Endothelial cell (in vitro differentiated cells): ENCODE data around the gene SLC38A1. TPM values are rescaled to one million over a fixed set of nuclear protein-coding genes. Genes with fewer than 3 reads are reported as not detected.
A peak's percentile ranks its signal among the peaks of the same experiment; 100 is the strongest.

Experiments
- DNase-seq: peaks from one replicate; pipeline ENCODE4 v3.0.0; 2021; ENCODE audit warnings: low spot score
- H3K27ac Mint-ChIP-seq: one replicate; pipeline ENCODE4 v1.8.0; 2021; ENCODE audit warnings: mixed read lengths, inconsistent platforms; ENCODE audit not compliant: unreplicated experiment
- H3K27me3 Mint-ChIP-seq: one replicate; pipeline ENCODE4 v1.8.0; 2021; ENCODE audit warnings: mild to moderate bottlenecking, moderate library complexity, mixed read lengths, inconsistent platforms; ENCODE audit not compliant: unreplicated experiment
- H3K36me3 Mint-ChIP-seq: one replicate; pipeline ENCODE4 v1.8.0; 2021; ENCODE audit warnings: mild to moderate bottlenecking, low read depth, mixed read lengths, inconsistent platforms; ENCODE audit not compliant: unreplicated experiment
- H3K4me1 Mint-ChIP-seq: one replicate; pipeline ENCODE4 v1.8.0; 2021; ENCODE audit warnings: mild to moderate bottlenecking, mixed read lengths, inconsistent platforms; ENCODE audit not compliant: unreplicated experiment
- H3K4me3 Mint-ChIP-seq: one replicate; pipeline ENCODE4 v1.8.0; 2021; ENCODE audit warnings: mild to moderate bottlenecking, mixed read lengths, inconsistent platforms; ENCODE audit not compliant: unreplicated experiment
- H3K9me3 Mint-ChIP-seq: one replicate; pipeline ENCODE4 v1.8.0; 2021; ENCODE audit warnings: mixed read lengths, inconsistent platforms; ENCODE audit not compliant: unreplicated experiment
- CTCF ChIP-seq: fragments of 200-600 bp; sonication (generic); IDR thresholded peaks from one replicate; pipeline ENCODE4 v1.5.0; 2021; ENCODE audit warnings: antibody characterized with exemption; ENCODE audit not compliant: unreplicated experiment
- total RNA-seq: library from RNA; stranded (reverse); fragmentation: NEBNext Ultra II Directional; extraction: Animal tissue kit (Norgen Biotek cat#: 25700); gene quantifications from one replicate; pipeline ENCODE4 v1.2.1, GENCODE V29; 2021; ENCODE audit not compliant: unreplicated experiment

Gene SLC38A1
- total RNA-seq, 1 donor from 2014 or later, result 100 TPM

- Mint-ChIP-seq H3K4me3 (no peak overlapping the region), H3K4me1 (peaks cover 50% of the 10 kb centered on the region), H3K36me3 (peaks cover 46% of the 10 kb centered on the region), H3K9me3 (peaks cover 15% of the 10 kb centered on the region), H3K27me3 (peaks cover 5% of the 10 kb centered on the region), H3K27ac (no peak overlapping the region)
- no peak for DNase-seq
- TF ChIP-seq CTCF, result no peak
These were observed 24.4 kb downstream of the SLC38A1 start for GRCh38 chr12:46244273-46244915.

GRCh38 chr12:46242569-46242968 lies 26.3 kb downstream of the SLC38A1 start:
- TF ChIP-seq CTCF, result no peak
- H3K4me1 Mint-ChIP-seq, result peaks cover 33% of the 10 kb centered on the region
- DNase-seq, result no peak
- H3K27ac Mint-ChIP-seq, result peak overlapping the region; percentile 20
- peaks cover 6% of the 10 kb centered on the region for H3K9me3 Mint-ChIP-seq
- no peak overlapping the region for H3K4me3 Mint-ChIP-seq
- H3K27me3 Mint-ChIP-seq, result peaks cover 5% of the 10 kb centered on the region
- H3K36me3 Mint-ChIP-seq, result peaks cover 39% of the 10 kb centered on the region

GRCh38 chr12:46240436-46240835 lies 28.4 kb downstream of the SLC38A1 start:
- H3K27ac Mint-ChIP-seq, result no peak overlapping the region
- no peak for DNase-seq
- no peak for TF ChIP-seq CTCF

GRCh38 chr12:46238821-46239220 lies 30.0 kb downstream of the SLC38A1 start:
- peaks cover 22% of the 10 kb centered on the region for H3K36me3 Mint-ChIP-seq
- no peaks in the 10 kb centered on the region for H3K9me3 Mint-ChIP-seq
- no peak for TF ChIP-seq CTCF
- H3K27me3 Mint-ChIP-seq, result peaks cover 1% of the 10 kb centered on the region
- peaks cover 9% of the 10 kb centered on the region for H3K4me1 Mint-ChIP-seq
- no peak overlapping the region for H3K4me3 Mint-ChIP-seq
- DNase-seq, result no peak
- no peak overlapping the region for H3K27ac Mint-ChIP-seq

More at GRCh38 chr12:46240436-46240835, 28.4 kb downstream of the SLC38A1 start:
- Mint-ChIP-seq H3K27me3 (peaks cover 1% of the 10 kb centered on the region), H3K4me1 (peaks cover 18% of the 10 kb centered on the region), H3K9me3 (no peaks in the 10 kb centered on the region), H3K36me3 (peaks cover 28% of the 10 kb centered on the region), H3K4me3 (no peak overlapping the region)

- H3K36me3 Mint-ChIP-seq, result peaks cover 18% of the 10 kb centered on the region
- H3K4me1 Mint-ChIP-seq, result peaks cover 5% of the 10 kb centered on the region
- H3K9me3 Mint-ChIP-seq, result no peaks in the 10 kb centered on the region
- H3K4me3 Mint-ChIP-seq, result no peak overlapping the region
- no peak overlapping the region for H3K27ac Mint-ChIP-seq
- TF ChIP-seq CTCF, result no peak
- DNase-seq, result no peak
- H3K27me3 Mint-ChIP-seq, result no peaks in the 10 kb centered on the region
These were observed 31.3 kb downstream of the SLC38A1 start for GRCh38 chr12:46237371-46238045.
